HEK293 (cell line): ENCODE results near the gene TBC1D12.
"Not testable (repeated sequence)": the region's sequence is repeated elsewhere in the genome, so short reads cannot be mapped to it uniquely, and the experiment has no call there.

ENCODE experiments used
- CTCF ChIA-PET: fragments of 350-600 bp; formaldehyde crosslinking; extraction: SDS; loops from one replicate; lab custom pipeline; 2021; ENCODE audit warnings: antibody characterized with exemption; lab: Yijun Ruan, JAX
- POLR2A ChIA-PET: fragments of 300-600 bp; formaldehyde crosslinking; extraction: SDS; loops from one replicate; lab custom pipeline; 2020; ENCODE audit warnings: antibody characterized with exemption, inconsistent platforms; lab: Yijun Ruan, JAX
- H3K27ac ChIP-seq: fragments of 200-500 bp; sonication (Bioruptor generic); 2 replicates; pipeline ENCODE4 v1.5.1; 2014; ENCODE audit warnings: low read depth, low read length, control low read depth, inconsistent platforms; ENCODE audit errors: extremely low read depth
- H3K36me3 ChIP-seq, 2 experiments: fragments of 200-500 bp in 1 of 2; sonication (Bioruptor generic) in 1 of 2; 1 replicate in 1 of 2; 2 replicates in 1 of 2; pipeline ENCODE4 v1.5.1; 2014 to 2017; ENCODE audit warnings: inconsistent platforms in 2 of 2, low read length in 2 of 2; ENCODE audit not compliant: control insufficient read depth in 2 of 2, insufficient read depth in 1 of 2
- H3K4me1 ChIP-seq: fragments of 200-500 bp; sonication (Bioruptor generic); 2 replicates; pipeline ENCODE4 v1.5.1; 2014; ENCODE audit warnings: mild to moderate bottlenecking, low read length, inconsistent platforms; ENCODE audit not compliant: control insufficient read depth, insufficient read depth
- H3K4me3 ChIP-seq: 2 replicates; pipeline ENCODE4 v1.5.1; 2011; ENCODE audit warnings: low read depth, mild to moderate bottlenecking, control low read depth, low read length, moderate library complexity
- H3K9me3 ChIP-seq: fragments of 200-500 bp; sonication (Bioruptor generic); 2 replicates; pipeline ENCODE4 v1.5.1; 2014; ENCODE audit warnings: low read depth, low read length, inconsistent platforms; ENCODE audit not compliant: control insufficient read depth, insufficient read depth
- HOXC10 ChIP-seq: sonication (generic); formaldehyde crosslinking; IDR thresholded peaks from 2 replicates; pipeline ENCODE4 v1.8.1; 2023; ENCODE audit warnings: mild to moderate bottlenecking, missing genetic modification reagents
- OSR2 ChIP-seq: fragments of 450-650 bp; formaldehyde crosslinking; IDR thresholded peaks from 2 replicates; pipeline ENCODE4 v1.5.1; 2016; ENCODE audit warnings: missing biosample characterization, missing genetic modification characterization
- PRDM6 ChIP-seq: fragments of 450-650 bp; formaldehyde crosslinking; IDR thresholded peaks from 2 replicates; pipeline ENCODE4 v1.5.1; 2017; ENCODE audit warnings: missing biosample characterization, missing genetic modification characterization
- TCF7L2 ChIP-seq: IDR thresholded peaks from 2 replicates; pipeline ENCODE4 v1.6.1; 2011; ENCODE audit warnings: low read depth, mild to moderate bottlenecking, inconsistent platforms, low read length, moderate library complexity, borderline replicate concordance
- ZBTB49 ChIP-seq: fragments of 450-650 bp; formaldehyde crosslinking; IDR thresholded peaks from 2 replicates; pipeline ENCODE4 v1.5.1; 2016; ENCODE audit warnings: missing biosample characterization, missing genetic modification characterization, low read depth
- ZNF114 ChIP-seq: fragments of 450-650 bp; formaldehyde crosslinking; IDR thresholded peaks from 2 replicates; pipeline ENCODE4 v1.5.0; 2017; ENCODE audit warnings: missing biosample characterization, missing genetic modification characterization
- ZNF184 ChIP-seq: fragments of 450-650 bp; IDR thresholded peaks from 2 replicates; pipeline ENCODE4 v1.5.1; 2018; ENCODE audit warnings: missing biosample characterization, mild to moderate bottlenecking, missing genetic modification characterization
- ZNF202 ChIP-seq: fragments of 450-650 bp; formaldehyde crosslinking; IDR thresholded peaks from 2 replicates; pipeline ENCODE4 v1.5.1; 2016; ENCODE audit warnings: missing biosample characterization, missing genetic modification characterization, borderline replicate concordance
- ZNF221 ChIP-seq: fragments of 450-650 bp; formaldehyde crosslinking; IDR thresholded peaks from 2 replicates; pipeline ENCODE4 v1.5.1; 2017; ENCODE audit warnings: missing biosample characterization, missing genetic modification characterization, borderline replicate concordance
- ZNF311 ChIP-seq: fragments of 450-650 bp; formaldehyde crosslinking; IDR thresholded peaks from 2 replicates; pipeline ENCODE4 v1.5.1; 2017; ENCODE audit warnings: missing biosample characterization, missing genetic modification characterization, borderline replicate concordance
- ZNF335 ChIP-seq: fragments of 450-650 bp; formaldehyde crosslinking; conservative IDR thresholded peaks from 2 replicates; pipeline ENCODE4 v1.5.1; 2016; ENCODE audit warnings: missing biosample characterization, missing genetic modification characterization
- ZNF354C ChIP-seq: fragments of 450-650 bp; formaldehyde crosslinking; IDR thresholded peaks from 2 replicates; pipeline ENCODE4 v1.5.1; 2016; ENCODE audit warnings: missing biosample characterization, missing genetic modification characterization, low read depth, borderline replicate concordance
- ZNF398 ChIP-seq: fragments of 450-650 bp; formaldehyde crosslinking; IDR thresholded peaks from 2 replicates; pipeline ENCODE4 v1.5.1; 2017; ENCODE audit warnings: missing biosample characterization, missing genetic modification characterization
- ZNF514 ChIP-seq: fragments of 450-650 bp; formaldehyde crosslinking; IDR thresholded peaks from 2 replicates; pipeline ENCODE4 v1.5.1; 2016; ENCODE audit warnings: missing biosample characterization, missing genetic modification characterization
- ZNF558 ChIP-seq: fragments of 450-650 bp; formaldehyde crosslinking; IDR thresholded peaks from 2 replicates; pipeline ENCODE4 v1.5.1; 2016; ENCODE audit warnings: missing biosample characterization, missing genetic modification characterization
- ZNF830 ChIP-seq: fragments of 450-650 bp; IDR thresholded peaks from 2 replicates; pipeline ENCODE4 v1.5.0; 2018; ENCODE audit warnings: missing biosample characterization, missing genetic modification characterization, low read depth, mild to moderate bottlenecking, moderate library complexity

TBC1D12 gene

GRCh38 chr10:94549221-94549620 is 146.9 kb downstream of the TBC1D12 start:
- Histone ChIP-seq H3K4me3 (no peak overlapping the region), H3K27ac (no peak overlapping the region), H3K9me3 (no peaks in the 10 kb centered on the region)
- ChIA-PET CTCF (no interaction called here), POLR2A (no interaction called here)
- TF ChIP-seq PRDM6 (tag by site-specific recombination) (peak; percentile 49; the same call in 1 of the 2 replicates), HOXC10 (CRISPR knock-in tag) (no peak)
- TF ChIP-seq, all 188 proteins: peak for 1
- Histone ChIP-seq H3K36me3 (peaks cover 34 to 43% of the 10 kb centered on the region in 2 experiments), H3K4me1 (peaks cover 14% of the 10 kb centered on the region)

GRCh38 chr10:94567714-94568307 is 165.5 kb downstream of the TBC1D12 start:
- POLR2A ChIA-PET, H3K27ac ChIP-seq, H3K9me3 ChIP-seq, H3K4me3 ChIP-seq, H3K4me1 ChIP-seq: not testable (repeated sequence)
- peak; percentile 92 for TF ChIP-seq ZBTB49 (tag by site-specific recombination)
- CTCF ChIA-PET = interaction anchor here (0.6 kb wide), 1 partner anchor 68 kb away, joined by 3 read pairs; no protein-coding TSS in a partner anchor
- peaks cover 70 to 75% of the 10 kb centered on the region in 2 experiments for H3K36me3 ChIP-seq

GRCh38 chr10:94571081-94571480 is 168.7 kb downstream of the TBC1D12 start:
- no peaks in the 10 kb centered on the region for H3K4me1 ChIP-seq
- POLR2A ChIA-PET = no interaction called here
- no peak overlapping the region for H3K27ac ChIP-seq
- CTCF ChIA-PET = interaction anchor here (0.6 kb wide), 1 partner anchor 56 kb away, joined by 3 read pairs; no protein-coding TSS in a partner anchor
- no peak overlapping the region for H3K4me3 ChIP-seq
- peaks cover 64 to 67% of the 10 kb centered on the region in 2 experiments for H3K36me3 ChIP-seq
- TF ChIP-seq ZNF311 (tag by site-specific recombination) (no peak), ZNF202 (tag by site-specific recombination) (no peak), ZNF184 (tag by site-specific recombination) (no peak)
- H3K9me3 ChIP-seq = no peaks in the 10 kb centered on the region

- POLR2A ChIA-PET = no interaction called here
- CTCF ChIA-PET = interaction anchor here (0.6 kb wide), 1 partner anchor 57 kb away, joined by 3 read pairs; no protein-coding TSS in a partner anchor
Measured at GRCh38 chr10:94571528-94571927, 169.2 kb downstream of the TBC1D12 start.

GRCh38 chr10:94578790-94579189 is 176.4 kb downstream of the TBC1D12 start:
- H3K36me3 ChIP-seq = peaks cover 51 to 56% of the 10 kb centered on the region in 2 experiments
- no peak overlapping the region for H3K4me3 ChIP-seq
- TF ChIP-seq ZNF221 (tag by site-specific recombination) = no peak
- TF ChIP-seq ZNF830 (tag by site-specific recombination) = no peak
- no peak for TF ChIP-seq TCF7L2
- TF ChIP-seq ZNF558 (tag by site-specific recombination) = no peak
- no peak for TF ChIP-seq ZNF398 (tag by site-specific recombination)
- no peak for TF ChIP-seq ZNF114
- no peak for TF ChIP-seq OSR2
- TF ChIP-seq ZNF354C (tag by site-specific recombination) = no peak
- ChIA-PET POLR2A (no interaction called here), CTCF (interaction anchor here (0.7 kb wide), 1 partner anchor 871 kb away, joined by 3 read pairs; no protein-coding TSS in a partner anchor)
- no peaks in the 10 kb centered on the region for H3K9me3 ChIP-seq
- peaks cover 5% of the 10 kb centered on the region; the same call in 1 of the 2 replicates for H3K4me1 ChIP-seq
- no peak overlapping the region for H3K27ac ChIP-seq

More at GRCh38 chr10:94571528-94571927, 169.2 kb downstream of the TBC1D12 start:
- Histone ChIP-seq H3K4me3 (no peak overlapping the region), H3K9me3 (no peaks in the 10 kb centered on the region), H3K27ac (no peak overlapping the region), H3K36me3 (peaks cover 64 to 66% of the 10 kb centered on the region in 2 experiments), H3K4me1 (no peaks in the 10 kb centered on the region)
- TF ChIP-seq ZNF335 = 0 out of 2 replicates have a peak, but pooled peaks have one; percentile 15
- no peak for TF ChIP-seq ZNF514
